ENCODE measurements around the gene PIK3AP1.

- TF ChIP-seq, protein P1, sequence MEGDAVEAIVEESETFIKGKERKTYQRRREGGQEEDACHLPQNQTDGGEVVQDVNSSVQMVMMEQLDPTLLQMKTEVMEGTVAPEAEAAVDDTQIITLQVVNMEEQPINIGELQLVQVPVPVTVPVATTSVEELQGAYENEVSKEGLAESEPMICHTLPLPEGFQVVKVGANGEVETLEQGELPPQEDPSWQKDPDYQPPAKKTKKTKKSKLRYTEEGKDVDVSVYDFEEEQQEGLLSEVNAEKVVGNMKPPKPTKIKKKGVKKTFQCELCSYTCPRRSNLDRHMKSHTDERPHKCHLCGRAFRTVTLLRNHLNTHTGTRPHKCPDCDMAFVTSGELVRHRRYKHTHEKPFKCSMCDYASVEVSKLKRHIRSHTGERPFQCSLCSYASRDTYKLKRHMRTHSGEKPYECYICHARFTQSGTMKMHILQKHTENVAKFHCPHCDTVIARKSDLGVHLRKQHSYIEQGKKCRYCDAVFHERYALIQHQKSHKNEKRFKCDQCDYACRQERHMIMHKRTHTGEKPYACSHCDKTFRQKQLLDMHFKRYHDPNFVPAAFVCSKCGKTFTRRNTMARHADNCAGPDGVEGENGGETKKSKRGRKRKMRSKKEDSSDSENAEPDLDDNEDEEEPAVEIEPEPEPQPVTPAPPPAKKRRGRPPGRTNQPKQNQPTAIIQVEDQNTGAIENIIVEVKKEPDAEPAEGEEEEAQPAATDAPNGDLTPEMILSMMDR (IDR thresholded peaks at IDR 0.05): no peak
- no peak for TF ChIP-seq POLR2A (IDR thresholded peaks at IDR 0.05)
Measured at GRCh38 chr10:96704563-96704962, 15.8 kb downstream of the PIK3AP1 start.

All from gastroesophageal sphincter (tissue), 3 donors.